GM19099 (cell line): ENCODE results near the gene ACE.

Experiments
- POLR2A ChIP-seq: IDR thresholded peaks from 3 replicates; pipeline ENCODE4 v1.6.1; 2011; ENCODE audit warnings: low read depth; ENCODE audit not compliant: insufficient read length; ENCODE audit errors: extremely low read depth

ACE gene

DNA sequence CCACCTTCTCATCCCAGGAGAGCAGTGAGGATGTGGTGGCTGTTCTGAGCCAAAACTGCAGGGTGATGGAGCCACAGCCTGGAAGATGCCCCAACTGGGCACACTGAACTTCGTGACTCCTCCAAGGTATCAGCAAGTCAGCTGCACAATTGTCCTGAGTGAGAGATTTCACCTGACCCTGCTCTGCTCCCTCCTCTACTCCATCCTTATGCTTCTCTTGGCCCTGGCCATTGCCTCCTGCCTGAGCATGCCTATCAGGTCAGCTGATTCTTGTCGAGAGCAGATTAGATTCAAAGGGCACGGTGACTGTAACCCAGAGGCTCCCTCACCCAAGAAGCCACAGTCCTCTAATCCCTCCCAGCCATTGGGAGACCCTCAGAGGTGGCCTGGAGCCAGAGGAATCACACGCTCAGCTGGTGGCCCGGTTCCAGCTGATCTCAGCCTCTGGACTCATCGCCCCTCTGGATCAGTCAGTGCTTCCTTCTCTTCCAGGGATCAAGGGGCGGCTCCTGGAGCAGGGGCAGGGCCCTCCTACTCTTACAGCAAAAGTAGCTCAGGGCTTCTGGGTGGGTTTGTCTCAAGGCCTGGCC is 23.8 kb upstream of the ACE start:
- no peak for TF ChIP-seq POLR2A

DNA sequence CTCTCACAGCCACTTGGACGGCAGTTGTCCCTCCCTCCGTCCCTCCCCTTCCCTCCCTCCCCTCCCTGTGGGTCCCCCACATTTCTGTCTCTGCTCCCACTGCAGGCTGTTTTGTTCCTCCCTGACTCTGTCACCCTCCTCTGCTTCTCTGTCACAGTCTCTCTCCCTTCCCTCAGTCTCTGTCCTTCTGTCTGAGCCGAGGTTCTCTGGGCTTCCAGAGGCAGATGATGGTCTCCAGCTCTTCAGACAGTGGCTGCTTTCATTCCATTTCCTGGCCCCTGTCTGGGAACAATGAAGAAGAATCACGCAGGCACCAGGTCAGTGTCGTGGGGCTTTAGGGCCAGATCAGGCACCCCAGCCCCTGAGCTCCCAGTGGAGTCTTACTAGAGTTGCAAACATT is 21.9 kb upstream of the ACE start:
- TF ChIP-seq POLR2A, result no peak

DNA sequence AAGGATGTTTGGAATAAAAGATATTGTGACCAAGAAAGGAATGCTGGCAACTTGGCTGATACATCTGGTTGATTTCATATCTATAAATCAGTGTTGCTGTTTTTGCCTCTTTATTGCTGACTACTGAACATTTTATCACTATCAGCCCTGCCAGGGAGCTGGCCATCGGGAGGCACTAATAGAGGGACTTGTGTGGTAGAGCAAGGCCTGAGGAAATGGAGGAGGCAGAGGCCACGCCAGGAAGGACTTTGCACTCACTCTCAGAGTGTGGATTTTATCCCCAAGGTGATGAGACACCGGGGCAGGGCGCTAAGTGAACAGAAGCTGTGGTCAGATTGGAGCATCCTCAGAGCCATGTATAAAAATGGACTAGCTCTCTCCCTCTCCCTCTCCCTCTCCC is 21.4 kb upstream of the ACE start:
- TF ChIP-seq POLR2A, result no peak

DNA sequence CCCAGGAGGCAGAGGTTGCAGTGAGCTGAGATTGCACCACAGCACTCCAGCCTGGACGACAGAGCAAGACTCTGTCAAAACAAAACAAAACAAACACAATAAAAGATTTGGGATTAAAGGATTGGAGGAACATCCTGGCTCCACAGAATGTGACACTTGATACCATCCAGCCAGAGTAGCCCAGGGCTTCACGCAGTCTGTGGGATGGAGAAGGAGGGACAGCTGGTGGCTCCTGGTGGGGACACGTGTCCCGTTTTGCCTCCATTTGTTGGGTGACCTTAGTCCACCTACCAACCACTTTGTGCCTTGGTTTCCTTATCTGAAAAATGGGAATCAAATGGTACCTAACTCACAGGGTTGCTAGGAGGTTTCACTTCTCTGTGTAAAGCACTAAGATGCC is 18.4 kb upstream of the ACE start:
- TF ChIP-seq POLR2A, result no peak

DNA sequence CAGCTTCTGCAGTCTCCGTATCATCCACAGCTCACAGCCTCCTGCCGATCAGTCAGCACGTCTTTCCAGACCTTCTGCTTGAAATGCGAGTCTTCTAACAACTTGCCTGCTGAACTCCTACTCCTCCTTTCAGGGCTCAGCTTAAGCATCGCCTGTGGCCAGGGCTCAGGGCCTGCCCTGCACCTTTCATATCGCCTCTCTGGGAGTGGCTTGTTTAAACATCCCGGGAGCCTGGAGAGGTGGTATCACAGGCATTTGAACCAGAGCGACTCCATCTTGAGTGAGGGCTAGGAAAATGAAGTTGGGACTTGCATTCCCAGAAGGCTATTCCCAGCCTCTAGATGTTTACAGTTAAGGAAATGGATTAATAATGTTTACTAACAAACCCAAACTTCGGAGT is 16.8 kb upstream of the ACE start:
- TF ChIP-seq POLR2A, result no peak

DNA sequence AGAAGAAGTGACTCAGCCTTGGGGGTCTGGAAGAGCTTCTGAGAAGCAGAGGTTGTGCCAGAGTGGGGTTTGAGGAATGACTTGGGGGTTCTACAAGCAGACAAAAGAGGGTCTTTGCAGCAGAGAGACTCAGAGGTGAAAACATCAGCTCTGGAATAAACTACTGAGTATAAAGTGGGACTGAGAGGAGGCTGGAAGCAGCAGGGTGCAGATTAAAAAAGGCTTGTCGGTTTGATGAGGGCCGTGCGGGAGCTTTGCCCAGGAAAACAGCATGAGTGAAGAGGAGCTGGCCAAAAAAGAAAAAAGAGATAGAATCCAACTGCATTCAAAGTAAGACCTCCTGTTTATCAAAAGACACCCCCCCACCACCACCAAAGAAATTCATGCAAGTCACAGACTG is 13.1 kb upstream of the ACE start:
- TF ChIP-seq POLR2A, result no peak

DNA sequence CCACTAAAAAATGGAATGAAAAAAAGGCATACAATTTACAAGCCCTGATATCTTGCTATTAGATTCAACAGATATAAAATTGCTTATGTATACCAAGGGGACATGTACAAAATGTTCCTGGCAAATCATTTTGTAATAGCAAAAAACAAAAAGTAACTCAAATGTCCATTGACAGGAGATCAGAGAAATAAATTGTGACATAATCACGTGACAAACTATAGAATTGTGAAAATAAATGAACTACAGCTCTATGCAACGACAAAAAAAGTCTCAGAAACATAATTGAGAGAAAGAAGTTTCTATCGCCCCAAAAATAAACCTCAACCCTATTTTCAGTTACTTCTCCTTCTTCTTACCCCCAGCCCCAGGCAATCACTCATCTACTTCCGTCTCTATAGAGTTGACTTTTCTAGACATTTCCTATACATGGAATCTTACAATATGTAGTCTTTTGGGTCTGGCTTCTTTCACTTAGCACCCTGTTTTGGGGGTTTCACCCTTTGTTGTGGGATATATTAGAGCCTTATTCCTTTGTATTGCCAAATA is 12.1 kb upstream of the ACE start:
- TF ChIP-seq POLR2A, result no peak

DNA sequence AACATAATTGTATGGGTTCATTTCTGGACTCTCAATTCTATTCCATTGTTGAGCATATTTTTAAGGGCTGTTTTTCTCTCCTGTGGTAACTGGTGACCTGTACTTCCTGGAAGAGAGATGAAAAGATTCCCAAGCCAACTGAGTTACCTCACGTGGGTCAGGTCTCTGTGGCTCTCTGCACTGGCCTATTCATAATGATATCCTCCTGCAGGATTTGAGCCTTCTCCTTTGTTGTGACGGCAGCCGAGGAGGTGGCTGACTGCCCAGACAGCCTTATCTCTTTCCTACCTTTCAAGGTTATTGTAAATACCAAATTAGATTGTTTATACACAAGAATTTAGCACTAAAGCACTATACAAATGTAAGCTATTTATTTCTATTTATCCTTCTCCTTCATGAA is 2.7 kb upstream of the ACE start:
- no peak for TF ChIP-seq POLR2A

DNA sequence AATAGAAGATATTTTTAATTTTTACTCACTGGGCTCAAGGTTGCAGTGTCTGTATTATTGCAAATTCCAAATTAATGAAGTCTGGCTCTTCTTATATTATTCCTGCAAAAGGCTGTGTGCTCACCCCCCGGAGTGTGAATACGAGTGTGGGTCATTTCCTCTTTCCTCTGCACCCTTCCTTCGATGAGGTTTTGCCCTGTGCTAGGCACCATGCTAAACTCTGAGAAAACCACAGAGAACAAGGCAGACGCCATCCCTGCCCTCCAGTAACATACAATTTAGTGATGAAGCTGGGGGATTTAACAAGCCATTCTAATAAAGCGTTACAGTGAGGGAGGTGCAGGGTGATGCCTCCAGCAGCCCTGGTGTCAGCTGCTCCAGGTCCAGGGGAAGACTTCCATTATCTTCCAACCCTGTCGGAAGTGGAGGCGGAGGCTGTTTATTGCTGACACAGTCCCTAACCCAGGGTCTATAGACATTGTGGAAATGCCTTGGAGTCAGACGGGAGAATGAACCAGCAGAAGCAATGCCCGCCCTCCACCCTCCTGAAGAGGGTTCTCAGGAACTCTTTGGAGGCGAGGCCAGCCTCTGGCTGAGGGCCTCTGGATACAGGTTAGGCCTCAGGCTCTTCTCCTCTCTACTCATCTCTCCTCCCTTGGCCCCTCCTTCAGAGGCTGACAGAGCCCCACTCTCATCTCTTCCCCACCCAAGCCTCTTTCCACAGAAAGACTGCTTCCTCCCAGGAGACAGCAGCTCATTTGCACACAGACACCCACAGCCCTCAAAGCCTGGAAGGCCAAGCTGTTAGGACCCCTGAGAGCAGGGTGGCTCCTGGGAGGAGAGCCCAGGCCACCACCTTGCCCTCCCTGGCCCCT is 2.0 kb upstream of the ACE start:
- no peak for TF ChIP-seq POLR2A

DNA sequence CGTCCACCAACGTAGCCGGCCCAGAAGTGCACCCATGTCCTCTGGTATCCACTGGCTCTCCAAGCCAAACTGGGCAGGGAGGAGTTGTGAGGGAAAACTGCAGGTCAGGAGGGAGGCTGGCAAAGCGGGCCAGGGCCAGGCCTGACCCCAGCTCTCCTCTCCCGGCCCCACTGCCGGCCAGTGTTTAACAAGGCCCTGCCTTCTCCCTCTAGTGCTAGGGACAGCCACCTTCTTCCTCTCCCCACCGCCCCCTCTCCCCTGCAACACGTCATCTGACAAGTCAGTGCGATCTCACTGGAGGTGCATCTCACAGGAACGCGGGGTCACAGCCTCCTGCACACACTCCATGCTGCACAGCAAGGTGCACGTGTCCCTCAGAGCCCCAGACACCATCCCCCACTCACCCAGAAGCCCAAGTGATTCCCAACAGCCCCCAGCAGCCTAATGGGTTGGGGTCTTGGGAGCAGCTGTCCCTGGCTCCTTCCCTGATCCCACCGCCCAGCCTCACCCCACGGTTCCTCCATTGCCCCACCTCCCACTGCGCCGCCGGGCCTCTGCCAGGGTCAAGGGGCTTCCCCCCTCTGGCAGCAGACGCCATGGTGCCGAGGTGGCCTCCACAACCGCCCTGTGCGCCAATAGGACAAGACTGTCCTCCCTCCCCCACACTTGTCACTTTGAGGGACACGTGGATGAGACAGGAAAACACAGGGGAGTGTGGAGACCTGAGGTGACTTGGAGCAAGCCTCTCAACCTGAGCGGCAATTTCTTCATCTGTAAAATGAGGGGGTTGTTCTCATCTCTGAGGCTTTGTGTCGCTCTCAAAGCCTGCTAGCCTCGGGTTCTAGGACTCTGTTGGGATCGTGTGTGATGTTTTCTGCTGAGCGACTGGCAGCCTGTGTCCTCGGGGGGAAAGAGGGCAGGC is 1.1 kb upstream of the ACE start:
- no peak for TF ChIP-seq POLR2A

DNA sequence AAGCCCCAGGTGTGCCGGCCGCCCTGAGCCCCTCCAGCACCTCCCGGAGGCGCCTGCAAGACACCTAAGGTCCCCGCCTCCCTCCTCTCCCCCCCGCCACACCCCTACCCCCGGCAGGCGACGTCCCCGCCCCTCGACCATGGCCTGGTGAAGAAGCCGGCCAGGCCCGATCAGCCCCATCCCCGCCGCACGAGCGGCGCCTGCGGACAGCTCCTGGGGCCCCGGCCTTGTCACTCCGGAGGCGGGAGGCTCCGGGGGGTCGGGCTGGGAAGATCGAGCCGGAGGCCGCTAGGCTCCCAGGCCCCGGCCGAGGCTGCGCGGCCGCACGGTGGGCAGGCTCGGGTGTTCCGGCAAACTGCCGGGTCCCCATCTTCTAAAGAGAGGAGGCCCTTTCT is 405 bp upstream of the ACE start:
- TF ChIP-seq POLR2A, result no peak

DNA sequence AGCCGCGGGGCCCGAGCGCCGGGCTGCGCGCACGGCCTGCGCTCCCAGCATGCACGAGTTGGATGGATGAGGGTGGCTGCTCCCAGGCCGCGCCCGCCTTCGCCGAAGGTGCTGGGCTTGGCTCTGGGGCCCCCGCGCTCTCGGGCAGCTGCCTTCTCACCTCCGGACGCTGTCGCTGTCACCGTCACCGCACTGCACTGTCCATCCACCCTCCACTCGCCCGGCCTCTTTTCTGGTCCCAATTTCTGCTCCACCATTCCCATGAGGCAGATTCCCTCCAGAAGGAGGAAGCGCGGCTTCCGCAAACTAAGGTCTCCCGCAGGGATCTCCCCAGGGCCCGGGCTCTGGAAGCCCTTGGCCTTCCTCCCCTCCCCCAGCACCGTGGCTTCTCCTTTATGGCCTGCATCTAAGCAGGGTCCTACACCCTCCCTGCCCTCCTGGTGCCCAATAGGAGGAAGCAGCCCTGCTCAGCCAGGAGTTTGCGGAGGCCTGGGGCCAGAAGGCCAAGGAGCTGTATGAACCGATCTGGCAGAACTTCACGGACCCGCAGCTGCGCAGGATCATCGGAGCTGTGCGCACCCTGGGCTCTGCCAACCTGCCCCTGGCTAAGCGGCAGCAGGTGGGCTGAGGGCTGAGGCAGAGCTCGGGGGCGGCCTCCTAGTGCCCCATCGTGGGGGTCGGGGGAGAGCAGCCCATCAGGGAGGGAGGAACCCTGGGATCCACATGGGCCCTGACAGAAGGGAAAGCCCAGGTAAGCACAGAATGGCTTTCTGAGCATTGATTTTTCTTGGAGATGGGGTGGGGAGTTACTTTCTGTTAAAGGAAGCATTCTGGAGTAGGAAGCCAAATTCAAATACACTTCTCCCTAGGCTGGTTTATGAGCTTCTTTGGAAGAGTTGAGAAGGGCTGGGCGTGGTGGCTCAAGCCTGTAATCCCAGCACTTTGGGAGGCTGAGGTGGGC is 899 bp downstream of the ACE start:
- no peak for TF ChIP-seq POLR2A

DNA sequence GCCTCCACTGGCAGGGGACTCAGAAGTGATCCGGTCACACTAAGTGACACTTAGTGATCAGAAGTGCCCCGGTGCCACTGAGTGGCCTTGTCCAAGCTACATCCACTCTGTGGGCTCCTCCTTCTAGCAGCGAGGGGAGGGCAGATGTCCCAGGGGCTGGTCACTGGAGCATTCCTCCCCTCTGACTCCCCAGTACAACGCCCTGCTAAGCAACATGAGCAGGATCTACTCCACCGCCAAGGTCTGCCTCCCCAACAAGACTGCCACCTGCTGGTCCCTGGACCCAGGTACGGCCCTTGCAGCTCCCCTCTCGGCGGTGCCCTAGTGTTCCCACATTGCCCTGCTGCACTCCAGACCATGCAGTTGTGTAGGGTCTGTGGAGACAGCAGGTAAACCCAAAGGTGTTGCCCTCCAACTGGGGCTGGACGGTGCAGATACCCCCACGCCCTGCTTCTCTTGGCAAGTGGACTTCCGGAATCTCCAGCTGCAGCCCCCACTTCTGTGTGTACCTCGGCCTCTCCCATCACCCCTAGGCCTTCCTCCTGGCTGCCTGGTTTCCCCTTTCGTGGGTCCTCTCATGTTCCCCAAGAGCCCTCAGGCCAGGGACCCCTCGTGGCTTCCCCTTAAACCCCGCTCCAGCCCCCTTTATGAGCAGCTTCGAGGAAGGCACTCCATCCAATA is 2.1 kb downstream of the ACE start:
- TF ChIP-seq POLR2A, result no peak
